GM21737 (cell line): ENCODE measurements around the gene OR2J2.
"Not testable (repeated sequence)": the region's sequence is repeated elsewhere in the genome, so short reads cannot be mapped to it uniquely, and the experiment has no call there.

Experiments used
- ATAC-seq: cut with Tn5 transposase; IDR thresholded peaks from one replicate; pipeline ENCODE4 v1.9.1; 2021; ENCODE audit warnings: mild to moderate bottlenecking, moderate library complexity; ENCODE audit not compliant: unreplicated experiment

Gene OR2J2

DNA sequence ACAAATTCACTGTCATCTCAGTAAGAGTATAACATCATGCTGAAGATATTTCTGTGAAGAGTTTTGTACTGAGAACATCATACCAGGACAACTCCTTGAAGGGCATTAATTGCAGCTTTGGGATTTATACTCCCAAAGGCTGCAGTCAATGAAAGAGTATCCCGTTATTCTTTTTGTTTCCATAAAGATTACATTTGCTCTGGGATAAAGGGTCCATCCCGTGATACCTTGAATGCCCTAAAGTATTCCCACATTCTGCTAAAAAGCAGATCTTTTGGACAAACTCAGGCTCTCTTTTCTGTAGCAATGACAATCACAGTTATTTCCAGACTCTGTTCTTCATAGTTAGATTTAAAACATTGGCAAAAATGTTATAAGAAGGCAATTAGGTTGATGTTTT is at the start of gene OR2J2:
OR2J2 (plus strand) TSS at position 301 of the 400 bp plus-strand sequence. CDS start 2,729 bp downstream, outside the sequence.
- ATAC-seq: not testable (repeated sequence)

DNA sequence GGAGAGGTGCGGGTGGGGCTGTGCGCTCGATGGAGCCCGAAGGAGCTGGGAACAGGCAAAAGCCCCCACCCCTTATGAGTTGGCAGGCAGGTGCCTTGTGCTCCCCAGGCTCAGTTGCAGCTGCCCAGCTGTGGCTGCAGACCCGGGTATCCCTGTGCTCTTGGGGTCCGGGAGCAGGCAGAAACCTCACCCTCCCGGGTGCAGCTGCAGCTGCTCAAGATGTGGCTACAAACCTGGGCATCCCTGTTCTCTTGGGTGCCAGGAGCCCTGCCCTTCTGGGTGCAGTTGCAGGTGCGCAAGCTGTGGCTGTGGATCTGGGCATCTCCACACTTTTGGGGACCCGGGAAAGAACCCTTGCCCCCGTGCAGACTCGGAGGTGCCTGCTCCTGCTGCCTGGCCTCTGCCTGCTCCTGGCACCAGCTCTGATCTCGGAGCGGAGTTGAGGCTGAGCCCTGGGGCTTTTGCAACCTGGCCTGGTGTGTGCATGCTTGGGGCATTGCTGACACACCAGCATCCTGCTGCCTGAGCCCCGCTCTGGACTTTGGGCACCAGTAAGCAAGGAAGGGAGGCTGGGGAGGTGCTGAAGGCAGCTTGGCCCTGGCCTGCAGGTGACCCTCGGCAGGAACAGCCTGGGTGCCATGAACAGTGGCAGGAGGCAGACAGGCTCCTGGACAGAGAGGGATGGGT is 41.2 kb upstream of the OR2J2 start:
- ATAC-seq: no peak

DNA sequence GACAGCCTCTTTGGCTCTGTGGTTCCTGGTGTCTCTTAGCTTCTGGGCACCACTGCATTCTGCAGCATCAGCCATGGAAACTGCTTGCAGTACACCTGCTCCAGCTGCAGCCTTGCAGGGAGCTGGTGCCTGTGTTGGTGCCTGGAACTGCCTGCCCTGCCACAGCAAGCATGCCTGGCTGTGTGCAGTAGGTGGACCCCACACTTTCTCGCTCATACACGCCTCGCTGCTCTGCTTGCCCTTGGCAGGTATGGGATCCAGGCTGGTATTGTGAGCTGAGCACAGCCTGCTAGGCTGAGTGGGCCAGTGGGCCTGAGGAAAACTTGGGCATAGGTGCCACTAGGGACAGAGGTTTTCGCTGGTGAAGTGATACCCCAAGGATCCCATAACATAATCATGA is 40.1 kb upstream of the OR2J2 start:
- ATAC-seq: no peak

DNA sequence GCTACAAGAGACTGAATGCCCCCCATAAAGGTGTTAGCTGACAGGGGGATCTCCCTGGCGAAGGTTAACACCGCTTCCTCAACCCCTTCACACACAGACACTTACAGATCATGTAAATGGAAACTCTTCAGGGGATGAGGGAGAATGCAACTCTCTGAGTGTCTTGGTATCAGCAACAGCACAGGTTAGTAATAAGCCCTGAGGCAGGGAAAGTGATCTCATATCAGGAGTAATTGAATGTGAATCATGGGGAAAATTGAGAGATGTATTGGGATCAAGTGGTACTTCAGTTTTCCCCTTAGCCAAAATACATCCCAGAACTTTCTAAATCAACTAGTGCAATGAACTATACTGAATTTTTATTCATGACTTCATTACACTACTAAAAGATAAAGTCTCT is 39.0 kb upstream of the OR2J2 start:
- no peak for ATAC-seq

DNA sequence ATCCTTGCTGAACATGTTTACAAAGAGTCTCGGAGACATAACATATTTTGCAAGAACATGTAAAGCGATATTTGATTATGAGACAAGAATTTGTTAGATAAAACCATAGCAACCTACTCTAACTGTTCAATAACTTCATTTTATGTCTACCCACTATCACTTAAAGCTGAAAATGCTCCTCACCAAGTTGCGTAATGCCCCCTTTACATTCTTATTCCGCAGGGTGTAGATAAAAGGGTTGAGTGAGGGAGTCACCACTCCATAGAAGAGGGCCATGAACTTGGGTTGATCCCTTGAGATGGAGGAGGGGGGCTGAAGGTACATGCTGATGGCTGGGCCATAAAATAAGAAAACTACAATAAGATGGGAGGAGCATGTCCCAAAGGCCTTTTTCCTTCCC is 33.0 kb upstream of the OR2J2 start:
- no peak for ATAC-seq

DNA sequence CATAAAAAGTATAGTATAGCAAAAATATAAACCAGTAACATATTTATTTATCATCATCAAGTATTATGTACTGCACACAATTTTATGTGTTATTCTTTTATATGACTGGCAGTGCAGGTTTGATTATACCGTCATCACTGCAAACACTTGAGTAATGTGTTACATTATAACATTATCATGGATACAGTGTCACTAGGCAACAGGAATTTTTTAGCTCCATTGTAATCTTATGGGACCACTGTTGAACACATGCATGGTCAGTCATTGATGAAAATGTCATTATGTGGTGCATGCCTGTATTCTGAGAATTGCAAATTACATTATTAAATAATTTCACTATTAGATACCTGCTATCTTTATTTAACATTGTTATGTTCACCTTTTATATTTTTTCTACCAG is 29.1 kb upstream of the OR2J2 start:
- ATAC-seq: no peak

DNA sequence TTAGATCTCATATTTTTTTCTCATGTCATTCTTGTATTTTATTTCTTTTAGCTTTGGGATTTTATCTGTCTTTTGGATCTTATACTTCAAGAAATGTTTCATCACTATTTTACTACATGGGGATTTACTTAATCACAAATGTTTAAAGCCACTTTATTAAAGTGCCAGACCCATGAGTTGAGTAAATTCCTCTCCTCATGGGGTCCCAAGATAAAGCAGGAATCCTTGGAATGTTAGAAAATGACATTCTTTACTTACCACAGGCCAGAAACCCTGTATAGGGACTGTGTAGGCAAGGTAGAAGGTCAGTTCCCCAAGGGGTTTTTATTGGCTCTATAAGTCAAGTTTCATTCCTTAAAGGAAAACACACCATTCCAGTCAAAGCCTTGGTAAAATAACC is 28.4 kb upstream of the OR2J2 start:
- ATAC-seq: no peak

DNA sequence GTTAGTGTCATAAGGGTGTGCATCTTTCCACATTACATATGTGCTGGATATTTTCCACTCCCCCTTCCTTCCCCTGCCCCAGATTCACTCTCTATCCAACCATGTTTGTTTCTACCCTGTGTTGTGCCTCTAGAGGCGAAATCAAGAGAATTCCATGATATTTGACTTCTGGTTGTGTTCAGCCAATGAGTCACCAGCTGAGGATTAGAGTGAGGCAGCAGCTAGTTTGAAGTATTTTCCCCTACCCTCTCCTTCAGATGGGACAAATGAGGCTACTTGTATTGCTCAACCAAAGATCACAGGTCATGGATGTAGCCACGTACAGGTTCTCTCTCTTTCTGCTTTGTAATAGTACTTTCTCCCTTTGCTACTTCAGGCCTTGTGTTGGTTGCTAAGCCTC is 24.5 kb upstream of the OR2J2 start:
- no peak for ATAC-seq

DNA sequence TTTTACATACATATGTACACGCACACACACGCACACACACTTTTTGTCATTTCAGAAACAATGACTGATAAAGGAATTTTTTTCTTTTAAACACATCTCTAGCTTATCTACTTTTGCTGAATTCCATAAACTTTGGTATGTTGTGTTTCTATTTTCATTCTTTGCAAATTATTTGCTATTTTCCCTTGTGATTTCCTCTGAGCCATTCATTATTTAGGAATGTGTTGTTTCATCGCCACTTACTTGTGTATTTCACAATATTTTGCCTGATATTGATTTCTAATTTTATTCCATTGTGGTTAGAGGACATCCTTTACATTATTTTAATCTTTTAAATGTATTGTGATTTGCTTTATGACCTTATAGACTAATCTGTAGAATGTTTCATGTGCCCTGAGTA is 23.6 kb upstream of the OR2J2 start:
- no peak for ATAC-seq

DNA sequence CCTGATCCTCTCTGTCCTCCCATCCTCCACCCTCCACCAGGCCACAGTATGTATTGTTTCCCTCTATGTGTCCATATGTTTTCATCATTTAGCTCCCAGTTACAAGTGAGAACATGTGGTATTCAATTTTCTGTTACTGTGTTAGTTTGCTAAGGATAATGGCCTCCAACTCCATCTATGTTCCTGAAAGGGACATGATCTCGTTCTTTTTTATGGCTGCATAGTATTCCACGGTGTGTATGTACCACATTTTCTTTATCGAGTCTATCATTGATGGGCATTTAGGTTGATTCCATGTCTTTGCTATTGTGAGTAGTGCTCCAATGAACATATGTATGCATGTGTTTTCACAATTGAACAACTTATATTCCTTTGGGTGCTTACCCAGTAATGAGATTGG is 21.3 kb upstream of the OR2J2 start:
- ATAC-seq: not testable (repeated sequence)

DNA sequence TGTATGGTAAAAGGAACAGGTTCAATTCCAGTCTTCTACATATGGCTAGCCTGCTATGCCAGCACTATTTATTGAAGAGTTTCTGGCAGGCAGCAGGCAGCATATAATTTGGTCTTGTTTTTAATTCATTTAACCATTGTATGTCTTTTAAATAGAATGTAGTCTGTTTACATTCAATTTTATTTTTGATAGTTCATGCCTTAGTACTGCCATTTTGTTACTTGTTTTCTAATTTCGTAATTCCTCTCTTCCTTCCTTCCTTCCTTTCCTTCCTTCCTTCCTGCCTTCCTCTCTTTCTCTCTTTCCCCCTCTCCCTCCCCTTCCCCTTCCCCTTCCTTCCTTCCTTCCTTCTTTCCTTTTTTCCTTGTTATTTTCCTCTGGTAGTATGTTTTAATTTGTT is 17.6 kb upstream of the OR2J2 start:
- no peak for ATAC-seq

DNA sequence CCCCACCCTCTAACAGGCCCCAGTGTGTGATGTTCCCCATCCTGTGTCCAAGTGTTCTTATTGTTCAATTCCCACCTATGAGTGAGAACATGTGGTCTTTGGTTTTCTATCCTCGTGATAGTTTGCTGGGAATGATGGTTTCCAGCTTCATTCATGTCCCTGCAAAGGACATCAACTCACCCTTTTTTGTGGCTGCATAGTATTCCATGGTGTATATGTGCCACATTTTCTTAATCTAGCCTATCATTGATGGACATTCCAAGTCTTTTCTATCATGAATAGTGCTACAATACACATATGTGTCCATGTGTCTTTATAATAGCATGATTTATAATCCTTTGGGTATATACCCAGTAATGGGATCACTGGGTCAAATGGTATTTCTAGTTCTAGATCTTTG is 15.5 kb upstream of the OR2J2 start:
- ATAC-seq: not testable (repeated sequence)

DNA sequence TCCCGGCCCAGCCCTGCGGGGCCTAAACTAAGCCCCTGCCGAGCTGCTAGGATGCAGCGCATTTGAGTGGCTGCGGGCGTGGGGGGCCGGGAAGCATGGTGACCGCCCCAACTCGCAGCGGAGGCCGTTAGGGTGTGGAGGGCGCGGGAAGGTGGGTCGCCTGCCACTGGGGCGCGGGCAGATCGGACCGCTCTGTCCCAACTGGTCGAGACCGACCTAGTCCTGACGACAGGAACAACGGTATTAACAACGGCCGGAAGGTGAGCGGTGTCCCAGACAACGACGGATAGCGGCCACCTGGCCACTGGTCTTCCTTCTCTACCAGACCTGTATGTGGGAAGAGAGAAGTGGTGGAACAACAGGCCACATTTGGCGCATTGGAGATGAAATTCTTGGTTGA is 10.8 kb upstream of the OR2J2 start:
- ATAC-seq: not testable (repeated sequence)

DNA sequence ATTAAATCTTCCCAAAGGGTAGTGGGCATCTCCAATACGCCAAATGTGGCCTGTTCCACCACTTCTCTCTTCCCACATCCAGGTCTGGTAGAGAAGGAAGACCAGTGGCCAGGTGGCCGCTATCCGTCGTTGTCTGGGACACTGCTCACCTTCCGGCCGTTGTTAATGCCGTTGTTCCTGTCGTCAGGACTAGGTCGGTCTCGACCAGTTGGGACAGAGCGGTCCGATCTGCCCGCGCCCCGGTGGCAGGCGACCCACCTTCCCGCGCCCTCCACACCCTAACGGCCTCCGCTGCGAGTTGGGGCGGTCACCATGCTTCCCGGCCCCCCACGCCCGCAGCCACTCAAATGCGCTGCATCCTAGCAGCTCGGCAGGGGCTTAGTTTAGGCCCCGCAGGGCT is 5.1 kb upstream of the OR2J2 start:
- ATAC-seq: not testable (repeated sequence)

DNA sequence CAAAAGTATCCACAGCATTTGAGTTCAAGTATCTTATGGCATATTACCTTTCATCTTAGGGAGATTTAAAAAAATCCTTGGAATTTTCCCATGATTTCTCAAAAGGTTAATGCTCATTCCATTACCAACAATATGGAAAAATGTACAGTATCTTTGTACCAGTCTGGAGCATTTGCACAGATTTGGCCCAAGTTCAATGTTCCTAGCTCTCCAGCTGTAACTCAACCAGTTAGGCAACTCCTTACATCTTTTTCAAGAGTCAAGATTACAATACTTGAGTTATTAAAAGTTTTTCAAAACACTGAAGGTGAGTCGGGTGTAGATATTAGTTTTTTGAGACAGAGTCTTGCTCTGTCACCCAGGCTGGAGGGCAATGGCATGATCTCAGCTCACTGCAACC is 1.0 kb downstream of the OR2J2 start:
- no peak for ATAC-seq

DNA sequence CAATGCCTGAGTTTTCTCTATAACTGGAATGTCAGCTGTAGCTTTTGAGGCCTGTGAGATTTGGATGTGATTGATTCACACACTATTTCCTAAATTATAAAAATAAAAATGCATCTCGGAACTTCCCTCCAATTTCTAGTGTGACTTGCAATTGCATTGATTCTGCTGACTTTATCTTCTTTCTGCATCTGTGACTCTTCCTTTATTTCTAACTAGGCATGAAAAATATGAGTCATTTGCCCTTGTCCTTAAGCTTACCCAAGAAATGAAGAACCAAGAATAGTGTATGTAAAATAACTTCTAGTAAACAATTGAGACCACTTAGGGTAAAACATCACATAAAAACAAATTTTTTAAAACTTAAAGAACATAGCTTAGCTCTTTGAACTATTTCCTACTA is 12.9 kb downstream of the OR2J2 start:
- ATAC-seq: no peak

DNA sequence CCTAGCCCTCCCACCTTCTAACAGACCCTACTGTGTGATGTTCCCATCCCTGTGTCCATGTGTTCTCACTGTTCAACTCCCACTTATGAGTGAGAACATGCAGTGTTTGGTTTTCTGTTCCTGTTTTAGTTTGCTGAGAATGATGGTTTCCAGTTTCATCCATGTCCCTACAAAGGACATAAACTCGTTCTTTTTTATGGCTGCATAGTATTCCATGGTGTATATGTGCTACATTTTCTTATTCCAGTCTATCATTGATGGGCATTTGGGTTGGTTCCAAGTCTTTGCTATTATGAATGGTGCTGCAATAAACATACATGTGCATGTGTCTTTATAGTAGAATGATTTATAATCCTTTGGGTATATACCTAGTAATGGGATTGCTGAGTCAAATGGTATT is 18.0 kb downstream of the OR2J2 start:
- ATAC-seq: not testable (repeated sequence)

DNA sequence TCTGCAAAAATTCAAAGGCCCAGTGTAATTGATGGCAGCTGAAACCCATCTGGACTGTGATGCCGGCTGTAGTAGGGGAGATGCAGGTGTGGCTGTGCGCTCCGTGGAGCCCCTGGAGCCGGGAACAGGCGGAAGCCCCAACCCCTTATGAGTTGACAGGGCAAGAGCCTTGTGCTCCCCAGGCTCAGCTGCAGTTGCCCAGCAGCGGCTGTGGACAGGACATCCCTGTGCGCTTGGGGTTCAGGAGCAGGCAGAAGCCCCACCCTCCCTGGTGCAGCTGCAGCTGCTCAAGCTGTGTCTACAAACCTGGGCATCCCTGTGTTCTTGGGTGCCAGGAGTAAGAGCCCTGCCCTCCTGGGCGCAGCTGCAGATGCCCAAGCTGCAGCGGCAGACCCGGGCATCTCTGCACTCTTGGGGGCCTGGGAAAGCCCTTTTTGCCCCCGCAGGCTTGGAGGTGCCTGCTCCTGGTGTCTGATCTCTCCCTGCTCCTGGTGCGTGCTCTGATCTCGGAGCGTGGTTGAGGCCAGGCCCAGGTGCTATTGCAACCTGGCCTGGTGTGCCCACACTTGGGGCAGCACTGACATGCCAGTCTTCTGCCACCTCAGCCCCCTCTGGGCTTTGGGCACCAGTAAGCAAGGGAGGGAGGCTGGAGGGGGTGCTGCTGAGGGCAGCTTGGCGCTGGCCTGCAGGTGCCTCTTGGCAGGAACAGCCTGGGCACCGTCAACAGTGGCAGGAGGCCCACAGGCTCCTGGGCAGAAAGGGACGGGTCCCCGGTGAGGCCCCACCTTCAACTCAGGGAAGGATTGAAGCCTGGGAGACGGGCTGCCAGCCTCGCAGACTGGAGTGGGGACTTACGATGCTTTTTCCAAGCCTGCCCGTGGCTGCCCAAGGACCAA is 30.3 kb downstream of the OR2J2 start:
- no peak for ATAC-seq

DNA sequence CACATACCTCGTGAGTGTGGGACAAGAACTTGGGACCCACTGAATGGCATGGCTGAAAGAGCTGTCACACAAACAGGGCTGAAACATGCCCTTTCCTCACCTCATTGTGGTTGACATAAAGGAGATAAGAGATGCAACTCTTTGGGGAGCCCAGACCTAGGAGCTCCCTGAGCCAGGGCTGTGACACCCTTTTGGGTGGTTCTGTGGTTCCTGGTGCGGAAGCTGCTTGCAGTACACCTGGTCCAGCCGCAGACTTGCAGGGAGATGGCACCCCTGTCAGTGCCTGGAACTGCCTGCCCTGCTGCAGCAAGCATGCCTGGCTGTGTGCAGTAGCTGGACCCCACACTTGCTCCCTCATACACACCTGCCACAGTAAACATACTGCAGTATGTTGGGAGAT is 31.3 kb downstream of the OR2J2 start:
- ATAC-seq: no peak

DNA sequence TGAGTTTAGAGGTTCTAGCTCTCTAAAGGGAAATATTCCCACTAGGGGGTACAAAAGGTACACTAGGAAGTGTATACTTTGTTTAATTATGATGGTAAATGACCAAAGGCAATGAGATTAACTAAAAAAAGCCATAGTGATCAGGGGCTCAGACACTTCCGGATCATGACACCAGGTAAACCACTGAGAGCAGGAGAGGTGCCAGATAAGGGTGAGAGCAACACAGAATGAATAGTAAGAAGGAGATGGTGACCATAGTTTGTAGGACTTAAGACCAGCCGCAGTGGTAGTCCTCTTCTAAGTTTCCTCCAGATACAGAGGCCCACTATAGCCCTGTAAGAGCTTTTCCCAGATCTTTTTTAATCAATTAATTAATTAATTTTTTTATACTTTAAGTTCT is 40.8 kb downstream of the OR2J2 start:
- no peak for ATAC-seq

DNA sequence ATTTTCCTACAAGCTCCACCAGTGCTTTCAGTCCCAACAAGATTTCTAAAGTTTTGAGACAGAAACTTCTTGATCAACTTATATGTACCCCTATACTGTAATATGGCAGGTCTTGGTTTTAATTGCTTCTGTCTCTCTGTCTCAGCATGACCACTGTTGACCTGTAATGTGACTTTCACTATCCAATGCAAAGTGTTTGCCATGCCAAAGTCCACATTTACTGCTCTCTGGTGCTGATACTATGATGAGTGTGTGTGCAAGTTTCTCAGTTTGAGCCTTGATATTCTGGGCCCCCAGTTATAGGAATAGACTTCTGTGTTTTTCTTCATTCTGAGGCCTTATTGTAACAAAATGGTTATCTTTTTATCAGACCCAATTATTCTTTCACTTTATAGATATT is 45.8 kb downstream of the OR2J2 start:
- ATAC-seq: no peak

DNA sequence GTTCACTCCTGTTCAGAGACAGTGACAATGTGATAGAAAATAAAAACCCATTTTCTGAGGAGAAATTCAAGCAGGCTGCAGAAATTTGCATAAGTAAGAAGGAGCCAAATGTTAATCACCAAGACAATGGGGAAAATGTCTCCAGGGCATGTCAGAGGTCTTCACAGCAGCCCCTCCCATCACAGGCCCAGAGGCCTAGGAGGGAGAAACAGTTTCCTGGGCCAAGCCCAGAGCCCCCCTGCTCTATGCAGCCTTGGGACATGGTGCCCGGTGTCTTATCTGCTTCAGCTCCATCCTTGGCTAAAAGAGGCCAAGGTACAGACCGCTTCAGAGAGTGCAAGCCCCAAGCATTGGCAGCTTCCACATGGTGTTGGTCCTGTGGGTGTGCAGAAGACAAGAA is 46.5 kb downstream of the OR2J2 start:
- not testable (repeated sequence) for ATAC-seq
